ENCODE measurements around the gene SLC38A10.

SLC38A10 gene

DNA sequence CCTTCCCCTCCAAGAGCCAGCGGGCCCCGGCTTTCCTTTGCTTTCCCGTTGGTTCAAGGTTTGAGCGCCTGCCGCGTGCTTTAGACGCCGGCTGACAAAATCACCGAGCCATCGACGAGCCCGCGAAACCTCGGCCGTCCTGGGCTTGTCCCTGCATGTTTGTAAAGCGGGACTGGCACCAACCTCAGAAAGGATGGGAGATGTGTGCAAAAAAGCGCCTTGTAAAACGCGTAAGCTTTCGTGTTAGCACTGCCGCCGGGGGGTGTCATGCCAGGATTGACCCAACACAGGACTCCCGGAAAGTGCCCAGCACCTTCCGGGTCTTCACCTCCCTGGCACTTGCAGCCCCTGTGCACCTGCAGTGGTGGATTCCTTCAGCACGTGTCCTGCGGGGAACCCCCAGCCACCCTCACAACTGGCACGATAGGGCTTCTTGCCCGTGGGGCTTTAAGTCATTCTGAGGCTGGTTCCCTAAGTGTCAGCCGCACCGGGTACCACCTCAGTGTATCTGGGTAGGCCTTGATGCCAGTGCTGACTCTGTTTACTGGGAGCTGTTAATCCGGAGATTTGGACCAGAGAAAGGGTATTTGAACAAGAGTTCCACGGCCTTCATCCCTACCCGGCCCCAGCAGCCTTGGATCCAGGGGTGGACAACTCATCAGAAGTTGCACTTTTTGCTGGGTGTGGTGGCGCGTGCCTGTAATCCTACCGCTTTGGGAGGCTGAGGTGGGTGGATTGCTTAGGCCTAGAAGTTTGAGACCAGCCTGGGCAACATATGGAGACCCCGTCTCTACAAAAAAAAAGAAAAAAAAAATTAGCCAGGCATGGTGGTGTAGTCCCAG, 55.2 kb downstream of the SLC38A10 start:
- no peak for DNase-seq (ENCODE audit: low read depth)

DNA sequence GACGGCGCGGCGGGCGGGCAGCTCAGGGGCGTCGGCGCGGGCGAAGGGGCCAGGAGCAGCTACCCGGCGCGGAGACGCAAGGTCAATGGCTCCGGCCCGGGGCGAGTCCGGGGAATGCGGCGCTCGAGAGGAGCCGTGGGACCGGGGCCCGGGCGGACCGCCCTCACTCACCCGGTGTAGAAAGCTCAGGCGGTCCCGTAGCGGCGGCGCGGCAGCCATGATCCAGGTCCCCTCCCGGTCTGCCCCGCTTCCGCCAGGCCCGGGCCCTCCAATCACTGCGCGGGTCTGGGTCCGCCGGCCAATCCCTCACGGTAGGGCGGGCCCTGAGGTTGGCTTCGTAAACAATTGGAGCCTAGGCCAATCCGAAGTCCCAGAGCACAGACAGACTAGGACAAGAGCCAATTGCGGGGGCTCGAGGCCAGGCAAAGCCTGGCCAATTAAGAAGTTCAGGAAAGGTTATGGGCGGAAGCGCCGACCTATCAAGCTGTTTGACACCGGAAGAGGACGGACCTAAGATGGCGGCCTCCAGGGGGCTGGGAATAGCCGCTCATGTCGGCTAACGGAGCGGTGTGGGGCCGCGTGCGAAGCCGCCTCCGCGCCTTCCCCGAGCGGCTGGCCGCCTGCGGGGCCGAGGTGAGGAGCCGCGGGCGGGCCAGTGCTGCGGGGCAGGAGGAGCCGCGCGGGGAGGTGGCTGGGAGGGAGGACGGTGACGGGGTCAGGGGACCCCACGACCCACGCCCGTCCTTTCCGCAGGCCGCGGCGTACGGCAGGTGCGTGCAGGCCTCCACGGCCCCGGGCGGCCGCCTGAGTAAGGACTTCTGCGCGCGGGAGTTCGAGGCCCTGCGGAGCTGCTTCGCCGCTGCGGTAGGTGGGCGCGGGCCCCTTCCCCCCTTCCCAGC, 56.0 kb downstream of the SLC38A10 start, which contains the start of the genes NDUFAF8 and TEPSIN:
NDUFAF8 (plus strand) TSS at position 504 of the 899 bp plus-strand sequence; CDS start at position 550, 46 bp downstream.
TEPSIN (minus strand) TSS at position 241 of the 899 bp plus-strand sequence; CDS start at position 219, 22 bp downstream.
- peak; percentile 96 for DNase-seq (ENCODE audit: low read depth)

DNA sequence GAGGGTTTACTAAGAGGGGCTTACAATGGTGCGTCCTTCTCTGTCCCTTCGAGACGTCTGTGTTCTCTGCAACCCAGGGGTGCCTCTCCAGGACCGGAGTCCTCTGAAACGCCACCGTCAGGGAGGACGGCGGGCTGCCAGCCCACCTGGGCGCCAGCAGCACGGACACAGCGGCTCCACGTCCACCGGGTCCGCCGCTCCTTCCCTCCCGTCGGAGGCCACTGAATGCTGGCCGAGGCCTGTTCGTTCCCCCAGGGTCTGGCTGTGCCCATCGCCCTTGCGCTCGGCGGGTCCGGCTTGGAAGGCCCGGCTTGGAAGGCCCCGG, 56.7 kb downstream of the SLC38A10 start:
- DNase-seq (ENCODE audit: low read depth): no peak

DNA sequence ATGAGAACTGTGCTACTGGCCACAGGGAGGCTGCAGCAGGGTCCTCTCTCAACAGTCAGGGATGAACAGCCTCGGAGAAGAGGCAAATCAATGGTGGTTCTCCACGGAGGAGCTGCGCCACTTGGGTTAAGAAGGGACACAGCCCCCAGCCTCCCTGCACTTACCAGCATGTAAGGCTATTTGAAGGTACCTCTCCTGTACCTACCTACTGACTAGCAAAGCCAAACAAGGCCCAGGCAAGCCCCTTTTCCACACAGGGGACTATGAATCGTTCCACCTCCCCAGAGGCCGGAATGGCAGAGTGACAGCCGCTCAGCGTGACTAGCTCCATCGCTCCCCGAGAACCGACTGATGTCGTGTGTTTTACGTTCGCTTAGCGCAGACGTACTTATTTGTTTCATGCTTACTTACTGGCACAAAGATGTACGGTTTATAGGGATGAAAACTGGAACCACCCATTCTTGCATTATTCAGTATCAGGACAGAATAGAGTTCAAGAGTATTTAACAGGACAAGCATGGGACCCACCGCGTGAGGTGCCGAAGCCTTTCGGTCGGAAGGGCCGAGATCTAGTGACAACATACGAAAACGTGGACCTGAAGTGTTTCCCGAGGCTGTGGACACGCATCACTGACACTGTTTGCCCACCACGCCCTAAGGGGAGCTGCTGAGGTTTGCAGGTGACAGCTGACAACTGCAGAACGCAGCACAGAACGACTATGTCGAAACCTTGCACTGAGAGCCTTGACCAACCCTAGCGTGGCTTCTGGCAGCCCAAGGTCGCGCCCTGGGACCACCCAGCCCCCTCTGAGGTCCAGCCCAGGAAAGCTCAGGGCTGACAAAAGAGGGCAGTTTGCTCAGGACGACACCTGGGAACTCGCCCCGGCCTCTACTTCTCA, 57.3 kb downstream of the SLC38A10 start:
- DNase-seq (ENCODE audit: low read depth): no peak

DNA sequence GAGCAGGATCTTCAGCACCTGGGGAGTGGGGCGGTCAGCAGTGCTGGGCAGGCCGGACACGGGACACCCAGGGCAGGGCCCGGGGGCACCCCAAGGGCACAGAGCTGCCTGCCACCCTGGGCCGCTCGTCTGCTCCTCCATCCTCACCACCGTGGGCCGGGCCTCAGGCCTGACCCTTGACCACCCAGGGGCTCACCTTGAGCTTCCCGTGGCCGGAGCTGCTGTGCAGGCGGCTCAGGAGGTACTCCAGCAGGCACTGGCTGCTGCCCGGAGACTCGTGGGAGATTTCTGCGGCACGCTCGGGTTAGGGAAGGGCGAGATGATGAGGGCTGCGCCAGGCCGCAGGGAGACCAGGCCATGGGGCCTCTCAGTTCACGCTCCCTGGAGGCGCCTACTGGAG, 58.3 kb downstream of the SLC38A10 start:
- no peak for DNase-seq (ENCODE audit: low read depth)

DNA sequence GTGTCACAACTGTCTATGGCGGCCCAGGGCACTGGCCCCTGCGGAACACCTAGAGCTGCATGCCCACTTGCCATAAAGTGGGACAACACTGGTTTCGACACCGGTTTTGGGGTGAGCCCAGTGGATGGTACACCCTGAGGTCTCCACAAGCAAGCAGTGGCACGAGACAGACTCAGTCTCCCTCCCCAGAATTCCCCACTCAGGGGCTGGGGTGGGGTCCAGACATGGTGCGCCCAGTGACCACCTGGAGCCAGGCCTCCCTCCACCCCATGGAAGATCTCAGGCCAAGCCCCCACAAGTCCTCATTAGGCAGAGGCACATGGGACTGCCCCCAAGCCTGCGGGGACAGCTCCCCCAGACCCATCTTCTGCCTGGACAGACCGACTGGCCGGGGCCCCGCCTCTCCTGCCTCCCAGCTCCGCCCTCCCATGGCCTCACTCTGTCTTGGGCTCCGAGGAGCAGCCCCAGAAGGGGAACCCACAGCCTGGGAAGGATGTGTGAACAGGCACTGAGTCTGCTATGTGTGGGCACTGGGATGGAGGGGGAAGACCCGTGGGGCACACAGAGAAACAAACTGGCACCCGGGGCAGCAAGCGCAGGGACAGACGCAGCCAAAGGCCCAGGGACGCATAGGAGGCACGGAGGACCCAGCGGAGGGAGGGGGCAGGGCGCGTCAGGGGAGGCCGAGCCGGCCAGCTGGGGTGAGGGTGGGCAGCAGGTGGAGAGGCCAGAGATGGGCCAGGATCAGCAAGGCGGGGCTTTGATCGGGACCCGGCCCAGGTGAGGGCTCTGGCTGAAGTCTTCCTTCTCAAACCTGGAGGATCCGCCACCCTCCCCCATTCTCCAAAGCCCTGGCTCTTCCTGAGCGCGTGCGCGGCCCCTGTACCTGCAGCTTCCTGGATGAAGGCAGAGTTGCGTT, 59.0 kb downstream of the SLC38A10 start:
- no peak for DNase-seq (ENCODE audit: low read depth)

DNA sequence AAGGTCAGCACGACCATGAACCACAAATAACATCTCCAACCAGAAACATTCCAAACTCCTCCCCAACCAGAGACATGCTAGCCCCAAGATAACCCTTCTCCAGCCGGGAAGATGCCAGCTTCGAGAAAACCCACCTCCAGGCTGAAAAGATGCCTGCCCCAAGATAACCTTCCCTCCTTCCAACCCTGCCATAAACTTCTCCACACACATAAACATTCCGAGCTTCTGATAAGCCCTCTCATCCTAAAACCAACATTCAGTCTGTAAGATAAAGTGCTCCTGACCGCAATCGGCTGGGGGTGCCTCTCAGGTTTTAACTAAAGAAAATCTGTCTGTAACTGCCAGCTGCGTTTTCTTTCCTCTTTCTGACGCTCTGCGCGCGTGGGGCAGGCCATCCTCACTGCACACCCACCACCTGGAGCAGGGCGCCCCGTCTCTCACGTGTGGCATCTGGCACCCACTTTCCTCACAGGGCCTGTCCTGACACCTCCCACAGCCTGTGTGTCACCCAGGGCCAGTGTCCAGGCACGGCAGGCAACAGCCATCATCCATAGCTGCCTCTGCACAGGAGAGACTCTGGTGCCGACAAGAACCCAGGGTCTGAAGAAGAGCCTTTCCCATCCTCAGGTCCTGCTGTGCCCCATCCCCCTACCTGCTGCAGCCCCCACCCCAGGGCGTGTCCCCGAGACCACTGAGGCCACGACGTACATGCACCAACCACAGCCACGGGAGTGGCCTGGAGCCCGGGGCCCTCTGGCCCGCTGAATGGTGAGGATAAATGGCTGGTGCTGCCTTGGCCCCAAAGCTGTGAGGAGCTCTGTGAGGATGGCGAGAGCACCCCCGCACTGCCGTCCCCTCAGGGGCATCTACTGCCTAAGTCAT, 59.9 kb downstream of the SLC38A10 start:
- no peak for DNase-seq (ENCODE audit: low read depth)

DNA sequence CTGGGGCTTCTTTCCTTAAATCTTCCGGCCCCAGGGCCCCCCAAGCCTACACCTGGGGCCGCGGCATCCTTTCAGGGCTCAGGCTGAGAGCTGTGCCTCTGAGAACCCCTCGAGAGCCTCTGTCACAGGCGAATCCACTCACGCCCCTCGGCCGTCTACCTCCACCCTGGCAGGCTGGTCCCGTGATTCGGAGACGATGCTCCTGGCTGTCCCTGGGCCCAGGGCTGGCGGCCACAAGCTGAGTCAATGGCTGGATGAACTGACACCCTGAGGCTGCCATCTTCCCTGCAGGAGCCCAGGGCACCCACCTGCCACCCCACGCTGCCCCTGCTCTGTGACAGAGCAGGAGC, 60.6 kb downstream of the SLC38A10 start:
- DNase-seq (ENCODE audit: low read depth): no peak

DNA sequence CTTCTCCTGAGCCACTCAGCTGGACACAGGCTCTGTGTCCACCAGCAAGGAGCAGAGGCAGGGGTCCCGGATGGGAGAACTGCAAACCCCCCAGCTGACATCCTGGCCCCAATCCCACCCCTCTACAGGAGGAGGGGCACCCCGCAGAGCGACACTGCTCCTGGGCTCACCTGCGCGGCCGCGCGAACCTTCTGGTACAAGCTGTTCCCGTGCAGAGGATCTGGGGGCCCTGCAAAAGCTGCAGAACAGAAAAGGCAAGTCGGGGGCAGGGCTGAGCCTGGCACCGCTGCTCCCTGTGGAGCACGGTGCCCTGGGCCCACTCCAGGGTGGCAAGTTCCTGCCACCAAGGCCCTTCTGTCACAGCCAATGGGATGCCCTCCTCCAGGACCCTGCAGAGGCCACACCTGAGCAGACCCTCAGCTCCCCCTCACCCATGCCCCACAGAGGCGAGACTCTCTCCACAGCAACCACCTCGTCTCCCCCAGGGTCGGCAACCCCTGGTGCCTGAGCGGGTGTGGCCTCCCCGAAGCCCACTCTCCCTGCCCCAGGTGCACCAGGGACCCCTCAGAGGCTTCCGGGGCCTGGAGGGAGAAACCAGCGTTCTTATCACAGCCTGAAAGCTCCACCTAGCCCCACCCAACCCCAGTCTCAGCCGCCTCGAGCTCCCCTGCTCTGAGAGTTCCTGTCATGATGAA, 61.1 kb downstream of the SLC38A10 start:
- DNase-seq (ENCODE audit: low read depth): no peak

DNA sequence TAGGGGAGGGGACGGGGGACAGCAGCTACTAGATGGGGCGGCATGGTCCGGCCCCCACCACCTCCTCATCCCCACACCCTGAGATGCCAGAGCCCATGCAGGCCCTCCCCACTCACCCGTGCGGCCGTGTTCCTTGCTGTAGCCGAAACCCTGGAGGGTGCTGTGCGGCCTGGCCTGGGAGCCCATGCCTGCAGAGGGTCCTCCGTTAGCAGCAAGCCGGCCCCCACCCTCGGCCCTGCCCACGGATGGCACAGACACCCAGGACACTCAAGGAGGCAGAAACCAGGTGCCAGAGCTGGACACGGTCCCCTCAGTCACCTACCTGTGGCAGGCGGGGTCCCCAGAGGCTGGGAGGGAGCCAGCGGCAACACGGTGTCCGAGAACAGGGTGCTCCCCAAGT, 61.8 kb downstream of the SLC38A10 start:
- DNase-seq (ENCODE audit: low read depth): no peak

DNA sequence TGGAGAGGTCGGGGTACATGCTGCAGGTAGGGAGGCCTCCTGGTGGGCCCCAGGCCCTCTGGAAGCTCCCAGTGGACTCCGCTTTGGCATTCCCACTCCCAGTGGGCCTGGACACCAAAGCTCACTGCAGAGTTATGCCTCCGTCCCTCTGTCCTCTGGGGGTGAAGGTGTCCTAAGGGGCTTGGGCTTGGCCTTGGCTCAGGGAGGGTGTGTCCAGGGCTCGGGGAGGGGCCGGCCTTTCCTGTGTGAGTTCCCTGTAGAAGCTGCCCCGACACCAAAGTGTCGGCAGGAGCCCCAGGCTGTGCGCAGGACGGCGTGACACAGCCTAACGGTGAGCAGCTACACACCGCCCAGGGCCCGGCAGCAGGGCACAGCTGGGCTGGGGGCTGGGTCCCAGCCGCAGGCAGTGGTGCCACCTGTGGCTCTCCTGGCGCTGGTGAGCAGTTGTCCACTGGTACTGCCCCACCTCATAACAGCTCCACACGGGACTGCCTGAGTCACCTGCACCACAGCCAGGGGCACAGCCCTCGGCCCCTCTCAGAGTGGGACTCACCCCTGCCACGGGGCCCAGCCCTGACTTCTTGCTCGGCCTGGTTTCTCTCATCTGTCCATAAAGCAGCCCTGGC, 62.4 kb downstream of the SLC38A10 start:
- no peak for DNase-seq (ENCODE audit: low read depth)

DNA sequence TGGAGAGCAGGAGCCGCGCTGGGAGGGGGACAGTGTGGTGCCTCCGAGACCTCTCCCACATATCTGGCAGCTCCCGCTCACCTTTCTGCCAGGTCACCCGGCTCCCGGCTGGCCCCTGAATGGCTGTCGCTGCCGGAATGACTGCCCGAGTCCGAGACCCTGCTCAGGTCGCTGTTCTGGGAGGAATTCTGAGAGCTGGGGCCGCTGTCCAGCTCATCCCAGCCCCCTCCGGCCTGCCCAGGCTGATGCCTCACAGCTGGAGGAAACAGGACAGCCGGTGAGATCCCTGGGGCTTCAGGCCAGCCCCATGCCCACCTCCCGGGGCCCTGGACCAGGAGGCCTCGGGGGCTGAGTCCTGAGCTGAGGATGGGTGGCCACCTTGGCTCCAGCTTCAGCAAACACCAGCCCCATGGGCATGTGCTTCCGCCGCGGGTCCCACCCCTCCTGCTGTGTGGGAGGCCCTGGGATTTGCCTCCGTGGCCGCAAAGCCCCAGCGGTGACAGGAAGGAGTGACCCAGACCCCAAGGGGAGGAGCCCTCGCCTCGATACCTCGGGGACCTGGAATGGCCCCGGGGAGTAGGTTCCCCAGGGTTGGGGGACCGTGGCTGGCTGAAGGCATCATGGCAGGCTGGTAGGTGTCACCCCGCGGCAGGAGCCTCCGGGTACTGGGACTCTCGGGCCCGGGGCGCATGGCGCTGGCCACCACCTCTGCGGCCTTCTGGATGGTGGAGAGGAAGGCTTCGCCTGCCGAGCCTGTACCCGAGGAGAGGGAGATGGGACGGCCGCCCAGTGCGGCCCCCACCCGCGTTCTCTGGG, 63.1 kb downstream of the SLC38A10 start:
- DNase-seq (ENCODE audit: low read depth): no peak

DNA sequence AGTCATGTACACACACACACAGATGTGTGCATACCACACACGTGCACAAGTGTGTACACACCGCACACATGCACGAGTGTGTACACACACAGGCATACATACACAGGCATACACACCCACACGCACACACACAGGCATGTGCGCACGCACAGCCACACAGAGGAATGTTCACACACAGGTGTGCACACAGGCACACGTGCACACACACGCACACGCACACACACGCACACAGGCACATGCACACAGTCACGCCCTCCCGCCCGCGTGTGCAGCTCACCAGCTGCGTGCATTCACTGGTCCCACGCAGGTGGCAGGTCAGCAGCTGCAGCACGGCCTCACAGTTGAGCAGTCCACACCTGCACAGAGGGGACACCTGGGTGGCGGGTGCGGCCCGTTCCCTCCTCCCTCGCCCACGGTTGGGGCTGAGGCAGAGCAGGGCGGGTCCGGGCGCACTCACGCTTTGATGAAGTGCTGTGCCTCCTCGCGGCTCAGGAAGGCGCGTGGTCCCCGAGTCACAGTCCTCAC, 63.9 kb downstream of the SLC38A10 start:
- DNase-seq (ENCODE audit: low read depth): no peak

DNA sequence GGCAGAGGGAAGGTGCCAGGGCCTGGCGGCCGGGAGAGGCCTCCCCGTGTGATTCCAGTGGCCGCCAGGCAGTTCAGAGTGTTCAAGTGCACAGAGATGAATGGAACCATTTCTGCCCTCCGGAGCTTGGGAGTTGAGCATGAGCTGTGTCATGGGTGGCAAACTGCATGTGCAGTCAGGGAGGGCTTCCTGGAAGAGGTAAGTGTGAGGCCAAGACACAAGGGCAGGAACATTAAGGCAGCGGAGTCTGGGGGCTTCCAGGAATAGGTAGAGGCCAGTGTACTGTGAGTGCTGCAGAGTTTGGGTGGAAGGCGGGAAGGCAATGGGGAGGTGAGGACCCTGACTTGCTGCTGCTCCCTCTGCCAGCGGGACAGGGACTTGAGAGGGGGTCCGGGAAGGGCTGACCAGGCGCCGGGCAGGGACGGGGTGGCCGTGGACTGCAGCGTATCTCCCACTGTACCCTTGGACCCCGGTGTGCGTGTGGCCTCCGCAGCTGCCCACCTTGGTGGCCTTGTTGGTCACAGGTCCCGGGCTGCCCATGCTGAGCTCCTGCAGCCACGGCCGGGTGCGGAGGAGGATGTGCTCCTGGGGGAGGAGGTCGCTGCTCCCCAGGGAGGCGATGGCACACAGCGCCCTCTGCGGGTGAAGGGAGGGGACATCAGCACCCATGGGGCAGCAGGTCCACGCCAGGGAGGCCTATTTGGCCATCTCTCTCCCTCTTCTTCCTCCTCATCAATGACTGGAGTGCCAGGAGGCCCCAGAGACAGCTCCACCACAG, 64.9 kb downstream of the SLC38A10 start:
- DNase-seq (ENCODE audit: low read depth): no peak

DNA sequence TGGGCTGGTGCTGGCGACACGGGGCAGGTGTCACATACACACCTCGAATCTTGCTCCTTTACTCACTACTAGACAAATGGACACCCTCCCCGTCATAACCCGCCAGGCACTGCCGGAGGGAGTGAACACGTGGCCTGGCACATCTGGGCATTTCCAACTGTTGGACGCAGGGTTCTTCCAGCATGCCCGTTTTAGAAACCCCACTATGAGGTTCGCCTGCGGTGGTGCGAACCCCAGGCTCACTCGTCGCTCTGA, 65.5 kb downstream of the SLC38A10 start:
- DNase-seq (ENCODE audit: low read depth): no peak

DNA sequence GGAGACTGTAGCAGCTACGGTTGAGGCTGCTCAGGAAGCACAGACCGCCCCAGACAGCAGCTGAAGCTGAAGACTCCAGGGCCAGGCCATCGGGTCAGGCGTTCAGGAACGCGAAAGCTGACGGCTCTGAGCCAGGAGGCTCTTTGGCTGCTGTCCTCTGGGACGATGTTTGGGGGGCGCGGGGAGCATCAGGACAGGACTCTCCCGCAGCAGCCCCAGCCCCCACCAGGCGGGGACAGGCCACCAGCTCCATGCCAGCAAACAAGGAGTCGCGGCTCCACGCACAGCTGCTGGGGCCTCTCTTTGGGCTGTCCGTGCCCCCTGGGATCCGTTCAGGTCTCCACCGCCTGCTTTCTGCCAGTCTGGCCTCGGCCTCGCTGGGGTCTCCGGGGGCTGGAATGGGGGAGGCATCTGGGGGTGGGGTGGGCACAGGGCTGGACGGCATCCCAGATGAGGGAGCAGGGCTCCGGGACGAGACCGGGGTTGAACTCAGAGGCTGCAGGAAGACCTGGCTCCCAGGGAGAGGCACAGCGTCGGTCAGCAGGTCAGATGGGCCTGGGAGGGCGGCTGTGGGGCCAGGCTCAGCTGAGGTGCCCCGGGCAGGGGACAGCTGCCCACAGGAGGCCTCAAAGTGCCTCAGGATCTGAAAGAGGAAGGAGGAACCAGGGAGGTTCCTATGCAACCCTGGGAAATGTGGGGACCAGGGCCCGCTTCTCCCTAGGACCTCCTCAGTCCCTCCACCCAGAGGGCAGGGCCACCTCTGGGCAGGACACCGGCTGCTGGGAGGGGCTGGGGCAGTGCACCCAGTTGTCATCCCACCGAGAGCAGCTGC, 66.1 kb downstream of the SLC38A10 start:
- no peak for DNase-seq (ENCODE audit: low read depth)

All from T-helper 22 cell (primary cell).